Smooth muscle cell (in vitro differentiated cells): ENCODE measurements around the gene RBM38. TPM values are rescaled to one million over a fixed set of nuclear protein-coding genes. Genes with fewer than 3 reads are reported as not detected.

Experiments
- DNase-seq: peaks from one replicate; lab custom pipeline; 2025; ENCODE audit not compliant: unreplicated experiment; lab: John Stamatoyannopoulos, UW
- H2AFZ ChIP-seq: fragments of 200-600 bp; sonication (generic); 2 replicates; pipeline ENCODE4 v1.6.0; 2016; ENCODE audit warnings: antibody characterized with exemption, low read depth, mild to moderate bottlenecking
- H3F3A ChIP-seq: fragments of 200-600 bp; sonication (generic); 2 replicates; pipeline ENCODE4 v1.6.0; 2017; ENCODE audit warnings: antibody characterized with exemption, low read depth
- H3K27ac ChIP-seq: fragments of 200-600 bp; sonication (generic); 2 replicates; pipeline ENCODE4 v1.5.1; 2016; ENCODE audit warnings: low read depth, mild to moderate bottlenecking
- H3K27me3 ChIP-seq: fragments of 200-600 bp; sonication (generic); 2 replicates; pipeline ENCODE4 v1.6.1; 2016; ENCODE audit warnings: low read depth, mild to moderate bottlenecking
- H3K36me3 ChIP-seq: fragments of 200-600 bp; sonication (generic); 2 replicates; pipeline ENCODE4 v1.5.1; 2016; ENCODE audit warnings: low read depth
- H3K4me1 ChIP-seq: fragments of 200-600 bp; sonication (generic); 2 replicates; pipeline ENCODE4 v1.5.1; 2016; ENCODE audit warnings: low read depth
- H3K4me2 ChIP-seq: fragments of 200-600 bp; sonication (generic); 2 replicates; pipeline ENCODE4 v1.6.0; 2016; ENCODE audit warnings: mild to moderate bottlenecking
- H3K4me3 ChIP-seq: fragments of 200-600 bp; sonication (generic); 2 replicates; pipeline ENCODE4 v1.5.1; 2016; ENCODE audit warnings: mild to moderate bottlenecking
- H3K79me2 ChIP-seq: fragments of 200-600 bp; sonication (generic); 2 replicates; pipeline ENCODE4 v1.6.0; 2016; ENCODE audit warnings: low read depth, mild to moderate bottlenecking
- H3K9ac ChIP-seq: fragments of 200-600 bp; sonication (generic); 2 replicates; pipeline ENCODE4 v1.6.0; 2016; ENCODE audit warnings: low read depth
- H3K9me3 ChIP-seq: fragments of 200-600 bp; sonication (generic); replicated peaks from 2 replicates; pipeline ENCODE4 v1.5.1; 2016; ENCODE audit warnings: low read depth
- H4K20me1 ChIP-seq: fragments of 200-600 bp; sonication (generic); 2 replicates; pipeline ENCODE4 v1.6.0; 2016; ENCODE audit warnings: low read depth
- WGBS: methylation state at CpG from one replicate; pipeline ENCODE4 v1.1.7; 2016; ENCODE audit warnings: low lambda C conversion rate; 5-methylcytosine and 5-hydroxymethylcytosine counted together
- polyA plus RNA-seq: library from polyadenylated mRNA; unstranded; fragments of >200 nt; fragmentation: Nextera tagmentation; extraction: Ambion mirVana; gene quantifications from 2 replicates; pipeline ENCODE4 v1.2.1, GENCODE V29; 2016
- total RNA-seq: library from RNA; depleted of rRNA; stranded (reverse); fragments of >200 nt; gene quantifications from 2 replicates; pipeline ENCODE4 v1.2.3, GENCODE V29; 2014
- TF ChIP-seq, protein P1 (sequence below): fragments of 200-600 bp; sonication (generic); IDR thresholded peaks from 2 replicates; pipeline ENCODE4 v1.5.1; 2017; ENCODE audit warnings: borderline replicate concordance, mild to moderate bottlenecking, antibody characterized with exemption; ENCODE audit not compliant: insufficient read depth, poor library complexity, severe bottlenecking

RBM38 gene
- total RNA-seq (12.7 and 15.2 TPM in 2 replicates), polyA plus RNA-seq (12.0 and 15.7 TPM in 2 replicates)

- Histone ChIP-seq H3K9me3 (no peaks in the 10 kb centered on the region), H3K4me3 (peak within 1 kb of the TSS; percentile 58), H3K27ac (no peak within 1 kb of the TSS), H4K20me1 (peaks cover 8% of the 10 kb centered on the region), H3F3A (no peaks in the 10 kb centered on the region), H3K4me1 (peaks cover 18% of the 10 kb centered on the region), H3K79me2 (no peaks in the 10 kb centered on the region), H3K27me3 (no peaks in the 10 kb centered on the region), H3K36me3 (no peaks in the 10 kb centered on the region), H3K9ac (no peak within 1 kb of the TSS), H2AFZ (peak within 1 kb of the TSS; percentile 52), H3K4me2 (peak within 1 kb of the TSS; percentile 91)
- TF ChIP-seq, protein P1, sequence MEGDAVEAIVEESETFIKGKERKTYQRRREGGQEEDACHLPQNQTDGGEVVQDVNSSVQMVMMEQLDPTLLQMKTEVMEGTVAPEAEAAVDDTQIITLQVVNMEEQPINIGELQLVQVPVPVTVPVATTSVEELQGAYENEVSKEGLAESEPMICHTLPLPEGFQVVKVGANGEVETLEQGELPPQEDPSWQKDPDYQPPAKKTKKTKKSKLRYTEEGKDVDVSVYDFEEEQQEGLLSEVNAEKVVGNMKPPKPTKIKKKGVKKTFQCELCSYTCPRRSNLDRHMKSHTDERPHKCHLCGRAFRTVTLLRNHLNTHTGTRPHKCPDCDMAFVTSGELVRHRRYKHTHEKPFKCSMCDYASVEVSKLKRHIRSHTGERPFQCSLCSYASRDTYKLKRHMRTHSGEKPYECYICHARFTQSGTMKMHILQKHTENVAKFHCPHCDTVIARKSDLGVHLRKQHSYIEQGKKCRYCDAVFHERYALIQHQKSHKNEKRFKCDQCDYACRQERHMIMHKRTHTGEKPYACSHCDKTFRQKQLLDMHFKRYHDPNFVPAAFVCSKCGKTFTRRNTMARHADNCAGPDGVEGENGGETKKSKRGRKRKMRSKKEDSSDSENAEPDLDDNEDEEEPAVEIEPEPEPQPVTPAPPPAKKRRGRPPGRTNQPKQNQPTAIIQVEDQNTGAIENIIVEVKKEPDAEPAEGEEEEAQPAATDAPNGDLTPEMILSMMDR = no peak
- WGBS = 25% methylated on average over 34 of the region's 78 CpGs
- DNase-seq = peak; percentile 54
These were observed at the start of gene RBM38 for GRCh38 chr20:57390604-57391438. RBM38 (plus strand) TSS chr20:57391396; CDS start chr20:57391582, 186 bp downstream.

DNA sequence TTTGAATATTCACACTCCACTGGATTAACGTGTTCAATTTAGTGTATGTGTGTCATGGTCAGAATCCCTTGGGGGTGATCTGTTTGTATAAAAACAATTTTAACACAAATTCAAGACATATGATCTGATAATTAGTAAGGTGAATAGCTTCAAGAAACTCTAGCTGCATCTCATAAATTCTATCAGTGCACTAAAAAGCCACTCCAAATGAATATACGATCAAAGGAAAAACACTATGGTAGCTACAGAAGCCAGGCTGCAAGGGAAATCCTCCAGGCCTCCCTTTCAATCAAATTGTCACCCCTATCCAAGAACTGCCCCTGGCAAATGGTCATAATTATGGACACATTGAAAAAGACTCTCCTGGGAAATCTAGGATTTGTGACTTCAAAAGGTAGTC lies 49.5 kb upstream of the RBM38 start:
- no peaks in the 10 kb centered on the region for H3K4me1 ChIP-seq
- H3K4me3 ChIP-seq = no peak overlapping the region
- H3K36me3 ChIP-seq = no peaks in the 10 kb centered on the region
- H3K79me2 ChIP-seq = no peaks in the 10 kb centered on the region
- no peak overlapping the region for H3K9ac ChIP-seq
- no peak overlapping the region for H3K4me2 ChIP-seq
- H3K9me3 ChIP-seq = no peaks in the 10 kb centered on the region
- no peaks in the 10 kb centered on the region for H3F3A ChIP-seq
- H2AFZ ChIP-seq = no peak overlapping the region
- 83% methylated on average over 2 of the region's 2 CpGs for WGBS
- H3K27ac ChIP-seq = no peak overlapping the region
- TF ChIP-seq, protein P1 = no peak
- no peaks in the 10 kb centered on the region for H4K20me1 ChIP-seq
- H3K27me3 ChIP-seq = no peaks in the 10 kb centered on the region
- no peak for DNase-seq

GRCh38 chr20:57342829-57343228 lies 48.4 kb upstream of the RBM38 start:
- Histone ChIP-seq H3K4me3 (no peak overlapping the region), H3K9me3 (no peaks in the 10 kb centered on the region), H3K27ac (peak overlapping the region; percentile 25), H3K4me1 (no peaks in the 10 kb centered on the region), H3K4me2 (peak overlapping the region; percentile 30), H3F3A (no peaks in the 10 kb centered on the region), H3K79me2 (no peaks in the 10 kb centered on the region), H2AFZ (no peak overlapping the region), H3K9ac (no peak overlapping the region), H4K20me1 (no peaks in the 10 kb centered on the region), H3K27me3 (no peaks in the 10 kb centered on the region), H3K36me3 (no peaks in the 10 kb centered on the region)
- DNase-seq = no peak
- WGBS = 32% methylated on average over 2 of the region's 2 CpGs
- TF ChIP-seq, protein P1 = no peak
